ENCODE measurements around the gene DNAH10. TPM values are rescaled to one million over a fixed set of nuclear protein-coding genes. Genes with fewer than 3 reads are reported as not detected.

DNAH10 gene
- total RNA-seq, 1 donor from 2014 or later: under 0.01 TPM

DNA sequence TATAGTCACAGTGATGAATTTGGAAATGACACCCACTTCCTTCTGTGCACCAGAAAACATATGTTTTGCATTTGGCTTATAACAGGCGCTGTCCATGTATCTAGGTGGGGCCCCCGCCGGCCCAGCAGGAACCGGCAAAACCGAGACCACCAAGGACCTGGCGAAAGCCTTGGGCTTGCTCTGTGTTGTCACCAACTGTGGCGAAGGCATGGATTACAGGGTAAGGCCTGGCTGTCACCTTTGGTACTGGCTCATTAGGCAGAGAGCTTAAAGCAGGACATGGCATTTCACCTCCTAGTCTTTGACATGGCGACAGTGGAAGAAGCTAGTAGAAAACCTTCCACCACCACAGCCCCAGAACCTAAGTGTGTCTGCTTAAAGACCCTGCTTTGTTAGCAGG, 85.8 kb downstream of the DNAH10 start:
- Histone ChIP-seq H3K4me3 (ENCODE audit: low read length in 3 of 3) (no peak overlapping the region), H3K9ac (ENCODE audit: low read depth in 1 of 3, low read length in 3 of 3) (no peak overlapping the region), H3K9me3 (ENCODE audit: control insufficient read depth in 3 of 3, low read length in 3 of 3) (no peaks in the 10 kb centered on the region), H3K27me3 (ENCODE audit: control insufficient read depth in 3 of 3, insufficient read depth in 3 of 3, low read length in 3 of 3) (peaks cover 0 to 16% (median 5%) of the 10 kb centered on the region in 3 donors), H3K36me3 (ENCODE audit: control insufficient read depth in 3 of 3, insufficient read depth in 3 of 3, low read length in 3 of 3) (no peaks in the 10 kb centered on the region), H3K4me1 (ENCODE audit: control insufficient read depth in 3 of 3, insufficient read depth in 3 of 3, low read length in 3 of 3) (no peaks in the 10 kb centered on the region), H3K27ac (ENCODE audit: low read depth, low read length) (no peak overlapping the region)

DNA sequence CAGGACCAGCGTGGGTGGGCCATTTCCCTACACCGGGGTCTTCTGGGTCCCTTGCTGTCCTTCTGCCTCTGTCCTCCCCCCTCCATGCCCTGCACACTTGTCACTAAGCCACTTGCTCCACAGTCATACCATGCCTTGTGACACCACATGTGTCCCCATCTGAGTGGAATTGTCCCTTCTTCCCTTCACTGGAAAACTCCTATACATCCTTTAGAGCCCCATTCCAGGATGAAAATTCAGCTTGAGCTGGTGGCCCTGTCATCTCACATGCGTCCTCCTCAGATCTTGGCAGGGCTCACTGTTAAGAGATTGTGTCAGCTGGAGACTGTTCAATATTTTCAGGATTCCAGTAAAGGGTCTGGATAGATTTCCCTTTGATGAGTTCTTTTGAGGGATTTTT, 87.4 kb downstream of the DNAH10 start:
- no peaks in the 10 kb centered on the region for H3K4me1 ChIP-seq (ENCODE audit: control insufficient read depth in 3 of 3, insufficient read depth in 3 of 3, low read length in 3 of 3)
- no peak overlapping the region for H3K27ac ChIP-seq (ENCODE audit: low read depth, low read length)
- H3K36me3 ChIP-seq (ENCODE audit: control insufficient read depth in 3 of 3, insufficient read depth in 3 of 3, low read length in 3 of 3): no peaks in the 10 kb centered on the region
- H3K4me3 ChIP-seq (ENCODE audit: low read length in 3 of 3): no peak overlapping the region
- H3K27me3 ChIP-seq (ENCODE audit: control insufficient read depth in 3 of 3, insufficient read depth in 3 of 3, low read length in 3 of 3): peaks cover 4 to 22% (median 5%) of the 10 kb centered on the region in 3 donors
- no peak overlapping the region for H3K9ac ChIP-seq (ENCODE audit: low read depth in 1 of 3, low read length in 3 of 3)
- H3K9me3 ChIP-seq (ENCODE audit: control insufficient read depth in 3 of 3, low read length in 3 of 3): no peaks in the 10 kb centered on the region

DNA sequence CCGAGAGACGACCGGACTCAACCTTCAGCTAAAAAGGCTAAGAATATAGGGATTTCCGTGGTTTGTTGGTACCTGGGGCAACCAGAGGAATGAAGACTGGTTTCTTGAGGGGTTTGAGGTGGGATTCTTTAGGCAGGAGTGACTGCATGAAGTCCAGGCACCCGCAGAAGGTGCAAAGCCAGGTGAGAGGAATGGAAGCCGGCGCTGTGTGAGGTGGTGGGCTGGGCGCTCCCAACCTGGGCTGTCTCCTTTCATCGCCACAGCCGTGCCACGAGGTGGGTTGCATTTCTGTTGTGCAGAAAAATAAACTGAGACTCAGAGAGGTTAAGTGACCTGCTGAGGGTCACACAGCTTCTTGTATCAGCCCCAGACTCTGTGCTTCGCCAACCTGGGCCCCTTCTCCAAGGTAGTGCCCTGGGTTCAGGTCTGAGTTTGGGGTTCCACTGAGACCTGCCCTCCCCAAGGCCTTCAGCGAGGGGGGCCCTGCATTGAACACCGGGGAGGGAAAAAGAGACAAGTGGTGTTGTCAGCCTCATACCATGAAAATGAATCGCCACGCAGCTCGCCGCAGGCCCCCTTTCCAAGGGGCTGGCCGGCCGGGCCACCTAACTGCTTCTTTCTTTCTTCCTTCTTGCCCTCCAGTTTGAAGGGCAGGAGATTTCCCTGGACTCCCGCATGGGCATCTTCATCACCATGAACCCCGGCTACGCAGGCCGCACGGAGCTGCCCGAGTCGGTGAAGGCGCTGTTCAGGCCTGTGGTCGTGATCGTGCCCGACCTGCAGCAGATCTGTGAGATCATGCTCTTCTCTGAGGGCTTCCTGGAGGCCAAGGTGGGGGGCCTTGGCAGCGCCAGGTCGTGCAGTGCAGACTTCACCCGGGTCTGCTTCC, 88.4 kb downstream of the DNAH10 start:
- Histone ChIP-seq H3K9me3 (ENCODE audit: control insufficient read depth in 3 of 3, low read length in 3 of 3) (no peaks in the 10 kb centered on the region), H3K36me3 (ENCODE audit: control insufficient read depth in 3 of 3, insufficient read depth in 3 of 3, low read length in 3 of 3) (no peaks in the 10 kb centered on the region)

DNA sequence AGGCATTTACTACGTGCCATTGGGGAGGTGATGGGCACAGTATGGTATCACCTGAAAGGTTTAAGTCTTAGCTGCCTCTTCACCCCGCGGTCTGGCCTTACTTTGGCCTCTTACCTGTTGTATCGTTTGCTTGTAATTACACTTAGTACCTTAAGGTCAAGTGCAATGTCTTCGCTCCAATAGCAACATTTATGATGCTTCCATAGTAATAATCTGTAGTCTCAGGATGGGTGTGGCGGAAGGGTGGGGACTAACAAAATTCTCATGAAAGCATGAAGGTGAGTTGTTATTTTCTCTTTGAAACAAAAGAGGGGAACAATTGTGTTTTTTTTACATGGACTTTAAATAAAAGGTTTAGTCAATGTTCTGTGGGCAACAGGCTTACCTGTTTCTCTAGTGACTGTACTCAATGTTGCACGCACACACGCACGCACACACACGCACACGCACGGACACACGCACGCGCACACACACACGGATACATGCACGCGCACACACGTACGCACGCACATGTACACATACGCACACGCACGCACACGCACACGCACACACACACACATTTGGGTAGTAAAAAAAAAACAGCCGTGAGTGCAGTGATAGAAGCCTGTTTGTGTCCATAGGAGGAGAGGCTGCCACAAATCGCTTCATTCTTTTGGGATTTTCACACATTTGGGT, 91.4 kb downstream of the DNAH10 start:
- Histone ChIP-seq H3K9me3 (ENCODE audit: control insufficient read depth in 3 of 3, low read length in 3 of 3) (no peaks in the 10 kb centered on the region), H3K4me1 (ENCODE audit: control insufficient read depth in 3 of 3, insufficient read depth in 3 of 3, low read length in 3 of 3) (no peaks in the 10 kb centered on the region), H3K27ac (ENCODE audit: low read depth, low read length) (no peak overlapping the region), H3K27me3 (ENCODE audit: control insufficient read depth in 3 of 3, insufficient read depth in 3 of 3, low read length in 3 of 3) (peaks cover 4 to 22% (median 5%) of the 10 kb centered on the region in 3 donors), H3K36me3 (ENCODE audit: control insufficient read depth in 3 of 3, insufficient read depth in 3 of 3, low read length in 3 of 3) (no peaks in the 10 kb centered on the region), H3K9ac (ENCODE audit: low read depth in 1 of 3, low read length in 3 of 3) (no peak overlapping the region), H3K4me3 (ENCODE audit: low read length in 3 of 3) (no peak overlapping the region)

More for the DNA sequence above, 88.4 kb downstream of the DNAH10 start:
- H3K27me3 ChIP-seq (ENCODE audit: control insufficient read depth in 3 of 3, insufficient read depth in 3 of 3, low read length in 3 of 3): peaks cover 4 to 22% (median 5%) of the 10 kb centered on the region in 3 donors
- no peaks in the 10 kb centered on the region for H3K4me1 ChIP-seq (ENCODE audit: control insufficient read depth in 3 of 3, insufficient read depth in 3 of 3, low read length in 3 of 3)
- no peak overlapping the region for H3K27ac ChIP-seq (ENCODE audit: low read depth, low read length)
- no peak overlapping the region for H3K9ac ChIP-seq (ENCODE audit: low read depth in 1 of 3, low read length in 3 of 3)
- H3K4me3 ChIP-seq (ENCODE audit: low read length in 3 of 3): no peak overlapping the region

DNA sequence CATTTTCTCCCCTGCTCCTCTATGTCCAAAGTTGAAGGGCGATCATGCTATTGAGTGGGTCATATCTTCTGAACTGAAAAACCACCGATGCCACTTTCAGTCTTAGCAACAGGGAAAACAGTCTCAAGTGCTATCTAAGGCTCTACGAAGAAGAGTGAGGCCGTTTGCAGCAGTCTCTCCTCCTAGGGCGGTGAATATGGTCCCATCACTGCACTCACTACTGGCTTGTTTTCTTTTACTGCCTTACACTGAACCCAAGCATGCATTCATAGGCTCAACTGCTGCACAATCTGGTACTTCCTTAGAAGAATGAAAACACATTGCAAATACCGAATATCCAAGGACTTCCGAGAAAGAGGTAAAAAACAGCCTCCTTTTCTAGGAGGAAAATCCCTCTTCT, 92.1 kb downstream of the DNAH10 start:
- no peaks in the 10 kb centered on the region for H3K9me3 ChIP-seq (ENCODE audit: control insufficient read depth in 3 of 3, low read length in 3 of 3)
- H3K4me1 ChIP-seq (ENCODE audit: control insufficient read depth in 3 of 3, insufficient read depth in 3 of 3, low read length in 3 of 3): no peaks in the 10 kb centered on the region
- H3K36me3 ChIP-seq (ENCODE audit: control insufficient read depth in 3 of 3, insufficient read depth in 3 of 3, low read length in 3 of 3): no peaks in the 10 kb centered on the region
- H3K27ac ChIP-seq (ENCODE audit: low read depth, low read length): no peak overlapping the region
- no peak overlapping the region for H3K9ac ChIP-seq (ENCODE audit: low read depth in 1 of 3, low read length in 3 of 3)
- H3K27me3 ChIP-seq (ENCODE audit: control insufficient read depth in 3 of 3, insufficient read depth in 3 of 3, low read length in 3 of 3): peaks cover 4 to 22% (median 5%) of the 10 kb centered on the region in 3 donors
- no peak overlapping the region for H3K4me3 ChIP-seq (ENCODE audit: low read length in 3 of 3)

DNA sequence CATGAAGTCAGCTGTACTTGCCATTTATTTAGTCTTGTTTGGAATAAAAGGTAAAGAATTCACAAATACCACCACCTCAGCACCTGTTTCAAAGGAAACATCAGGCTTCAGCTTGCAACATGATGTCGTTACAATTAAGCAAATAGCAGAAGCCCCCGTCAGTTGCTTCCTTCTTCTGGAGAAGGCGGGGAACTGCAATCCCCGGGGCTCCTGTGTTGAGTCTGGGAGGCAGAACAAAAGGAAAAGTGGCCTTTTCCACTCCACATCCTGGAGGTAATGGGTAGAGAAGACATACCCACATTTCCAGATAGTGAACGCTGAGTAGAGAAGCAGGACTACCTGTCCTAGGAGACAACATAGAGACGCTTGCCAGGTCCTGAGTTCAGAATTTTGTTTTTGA, 92.8 kb downstream of the DNAH10 start:
- Histone ChIP-seq H3K27me3 (ENCODE audit: control insufficient read depth in 3 of 3, insufficient read depth in 3 of 3, low read length in 3 of 3) (peaks cover 4 to 19% (median 5%) of the 10 kb centered on the region in 3 donors), H3K9ac (ENCODE audit: low read depth in 1 of 3, low read length in 3 of 3) (no peak overlapping the region), H3K27ac (ENCODE audit: low read depth, low read length) (no peak overlapping the region), H3K9me3 (ENCODE audit: control insufficient read depth in 3 of 3, low read length in 3 of 3) (no peaks in the 10 kb centered on the region), H3K4me3 (ENCODE audit: low read length in 3 of 3) (no peak overlapping the region), H3K4me1 (ENCODE audit: control insufficient read depth in 3 of 3, insufficient read depth in 3 of 3, low read length in 3 of 3) (no peaks in the 10 kb centered on the region), H3K36me3 (ENCODE audit: control insufficient read depth in 3 of 3, insufficient read depth in 3 of 3, low read length in 3 of 3) (no peaks in the 10 kb centered on the region)

DNA sequence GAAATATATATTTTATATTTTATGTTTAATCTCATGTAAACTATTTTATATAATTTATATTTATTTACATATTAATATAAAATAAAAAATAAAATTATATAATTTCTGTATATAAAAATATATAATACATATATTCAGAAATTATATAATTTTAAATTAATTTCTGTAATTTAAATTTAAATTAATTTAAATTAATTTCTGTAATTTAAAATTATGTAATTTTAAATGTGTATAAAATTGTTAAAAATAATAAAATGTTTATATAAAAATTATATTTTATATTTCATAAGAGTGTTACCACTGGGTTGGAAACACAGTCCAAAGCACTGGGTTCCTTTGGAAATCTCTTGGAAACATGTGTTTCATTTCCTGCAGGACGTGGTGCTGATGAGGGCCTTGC, 94.6 kb downstream of the DNAH10 start:
- Histone ChIP-seq H3K4me1 (ENCODE audit: control insufficient read depth in 3 of 3, insufficient read depth in 3 of 3, low read length in 3 of 3) (no peaks in the 10 kb centered on the region), H3K4me3 (ENCODE audit: low read length in 3 of 3) (no peak overlapping the region), H3K27ac (ENCODE audit: low read depth, low read length) (no peak overlapping the region), H3K9ac (ENCODE audit: low read depth in 1 of 3, low read length in 3 of 3) (no peak overlapping the region), H3K9me3 (ENCODE audit: control insufficient read depth in 3 of 3, low read length in 3 of 3) (no peaks in the 10 kb centered on the region), H3K36me3 (ENCODE audit: control insufficient read depth in 3 of 3, insufficient read depth in 3 of 3, low read length in 3 of 3) (no peaks in the 10 kb centered on the region), H3K27me3 (ENCODE audit: control insufficient read depth in 3 of 3, insufficient read depth in 3 of 3, low read length in 3 of 3) (peaks cover 3 to 6% (median 4%) of the 10 kb centered on the region in 3 donors)

DNA sequence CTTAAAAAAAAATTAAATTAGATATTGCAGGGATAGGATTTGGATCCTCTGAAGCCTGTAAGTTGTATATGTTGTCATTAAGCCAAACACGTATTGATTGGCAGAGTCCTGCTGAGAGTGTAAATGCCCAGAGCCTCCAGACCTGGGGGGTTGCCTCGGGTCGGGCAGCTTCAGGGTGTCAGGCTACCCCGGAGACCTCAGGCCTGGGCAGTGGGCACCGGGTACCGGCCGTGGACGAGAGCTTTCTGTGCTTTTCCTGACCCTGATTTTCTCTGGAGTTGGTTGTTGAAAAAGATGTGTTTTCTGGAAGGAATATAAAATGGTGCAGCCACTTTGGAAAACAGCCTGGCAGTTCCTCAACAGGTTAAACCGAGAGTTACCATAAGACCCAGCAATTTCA, 96.1 kb downstream of the DNAH10 start:
- Histone ChIP-seq H3K4me3 (ENCODE audit: low read length in 3 of 3) (no peak overlapping the region), H3K9ac (ENCODE audit: low read depth in 1 of 3, low read length in 3 of 3) (no peak overlapping the region), H3K4me1 (ENCODE audit: control insufficient read depth in 3 of 3, insufficient read depth in 3 of 3, low read length in 3 of 3) (no peaks in the 10 kb centered on the region), H3K36me3 (ENCODE audit: control insufficient read depth in 3 of 3, insufficient read depth in 3 of 3, low read length in 3 of 3) (no peaks in the 10 kb centered on the region), H3K27me3 (ENCODE audit: control insufficient read depth in 3 of 3, insufficient read depth in 3 of 3, low read length in 3 of 3) (peaks cover 2 to 6% (median 2%) of the 10 kb centered on the region in 3 donors), H3K27ac (ENCODE audit: low read depth, low read length) (no peak overlapping the region), H3K9me3 (ENCODE audit: control insufficient read depth in 3 of 3, low read length in 3 of 3) (no peaks in the 10 kb centered on the region)

DNA sequence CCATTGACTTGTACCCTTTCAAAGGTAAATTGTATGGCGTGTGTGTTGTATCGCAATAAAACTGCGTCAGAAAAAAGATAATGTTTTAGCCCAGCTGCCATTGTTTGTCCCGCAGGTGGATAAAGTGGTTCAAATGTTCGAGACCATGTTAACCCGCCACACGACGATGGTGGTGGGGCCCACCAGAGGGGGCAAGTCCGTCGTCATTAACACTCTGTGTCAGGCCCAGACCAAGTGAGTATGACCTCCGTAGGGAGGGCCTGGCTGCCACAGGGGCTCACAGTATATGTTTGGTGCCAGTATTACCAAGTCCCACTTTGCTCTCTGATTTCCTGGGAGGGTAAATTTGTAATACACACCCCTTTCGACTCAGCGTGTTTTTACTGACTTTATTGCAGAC, 96.9 kb downstream of the DNAH10 start:
- no peak overlapping the region for H3K4me3 ChIP-seq (ENCODE audit: low read length in 3 of 3)
- H3K27me3 ChIP-seq (ENCODE audit: control insufficient read depth in 3 of 3, insufficient read depth in 3 of 3, low read length in 3 of 3): peaks cover 0 to 3% (median 2%) of the 10 kb centered on the region in 3 donors
- no peak overlapping the region for H3K27ac ChIP-seq (ENCODE audit: low read depth, low read length)
- no peak overlapping the region for H3K9ac ChIP-seq (ENCODE audit: low read depth in 1 of 3, low read length in 3 of 3)
- no peaks in the 10 kb centered on the region for H3K9me3 ChIP-seq (ENCODE audit: control insufficient read depth in 3 of 3, low read length in 3 of 3)
- no peaks in the 10 kb centered on the region for H3K4me1 ChIP-seq (ENCODE audit: control insufficient read depth in 3 of 3, insufficient read depth in 3 of 3, low read length in 3 of 3)
- H3K36me3 ChIP-seq (ENCODE audit: control insufficient read depth in 3 of 3, insufficient read depth in 3 of 3, low read length in 3 of 3): no peaks in the 10 kb centered on the region

DNA sequence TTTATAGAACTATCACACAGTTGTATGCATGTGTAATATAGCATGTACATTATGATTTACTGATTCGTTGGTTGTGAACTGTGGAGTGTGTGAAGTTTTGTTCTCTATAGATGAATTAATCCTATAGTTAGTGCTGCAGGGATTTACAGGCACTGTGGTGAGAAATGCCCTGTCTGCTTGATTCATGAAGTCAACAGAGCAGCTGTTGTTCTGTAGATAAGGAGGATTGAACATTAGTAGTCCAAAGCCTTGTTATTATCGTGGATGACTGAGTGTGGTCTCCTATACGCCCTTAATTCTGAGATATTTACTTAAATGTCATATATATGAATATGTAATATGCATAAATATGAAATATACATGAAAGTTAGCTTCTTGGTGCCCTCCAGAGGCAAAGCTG, 98.3 kb downstream of the DNAH10 start:
- Histone ChIP-seq H3K4me3 (ENCODE audit: low read length in 3 of 3) (no peak overlapping the region), H3K9me3 (ENCODE audit: control insufficient read depth in 3 of 3, low read length in 3 of 3) (no peaks in the 10 kb centered on the region), H3K36me3 (ENCODE audit: control insufficient read depth in 3 of 3, insufficient read depth in 3 of 3, low read length in 3 of 3) (no peaks in the 10 kb centered on the region), H3K27me3 (ENCODE audit: control insufficient read depth in 3 of 3, insufficient read depth in 3 of 3, low read length in 3 of 3) (peaks cover 0 to 2% (median 0%) of the 10 kb centered on the region in 3 donors), H3K27ac (ENCODE audit: low read depth, low read length) (no peak overlapping the region), H3K4me1 (ENCODE audit: control insufficient read depth in 3 of 3, insufficient read depth in 3 of 3, low read length in 3 of 3) (no peaks in the 10 kb centered on the region), H3K9ac (ENCODE audit: low read depth in 1 of 3, low read length in 3 of 3) (no peak overlapping the region)
